HG02588 (cell line): ENCODE measurements around the gene LRRC3C.
A peak's percentile ranks its signal among the peaks of the same experiment; 100 is the strongest.

Experiments
- ATAC-seq: cut with Tn5 transposase; IDR thresholded peaks from one replicate; pipeline ENCODE4 v1.9.1; 2021; ENCODE audit warnings: mild to moderate bottlenecking, moderate library complexity; ENCODE audit not compliant: unreplicated experiment

LRRC3C gene

GRCh38 chr17:39974433-39974832 is 46.9 kb downstream of the LRRC3C start:
- no peak for ATAC-seq

- ATAC-seq, result no peak
Observed at GRCh38 chr17:39975801-39976200, 48.3 kb downstream of the LRRC3C start.

- ATAC-seq, result no peak
Observed at GRCh38 chr17:39979016-39979670, 51.6 kb downstream of the LRRC3C start.

GRCh38 chr17:39979893-39980350 is 52.4 kb downstream of the LRRC3C start:
- ATAC-seq, result peak; percentile 5

- peak; percentile 94 for ATAC-seq
Observed at GRCh38 chr17:39980351-39981206, 53.0 kb downstream of the LRRC3C start, which contains the start of gene PSMD3. PSMD3 (plus strand) TSS chr17:39980807; CDS start chr17:39980971, 164 bp downstream.

- no peak for ATAC-seq
Observed at GRCh38 chr17:39981207-39981741, 53.7 kb downstream of the LRRC3C start.

GRCh38 chr17:39981766-39982375 is 54.3 kb downstream of the LRRC3C start:
- no peak for ATAC-seq

GRCh38 chr17:39988206-39988810 is 60.8 kb downstream of the LRRC3C start:
- ATAC-seq, result no peak

DNA sequence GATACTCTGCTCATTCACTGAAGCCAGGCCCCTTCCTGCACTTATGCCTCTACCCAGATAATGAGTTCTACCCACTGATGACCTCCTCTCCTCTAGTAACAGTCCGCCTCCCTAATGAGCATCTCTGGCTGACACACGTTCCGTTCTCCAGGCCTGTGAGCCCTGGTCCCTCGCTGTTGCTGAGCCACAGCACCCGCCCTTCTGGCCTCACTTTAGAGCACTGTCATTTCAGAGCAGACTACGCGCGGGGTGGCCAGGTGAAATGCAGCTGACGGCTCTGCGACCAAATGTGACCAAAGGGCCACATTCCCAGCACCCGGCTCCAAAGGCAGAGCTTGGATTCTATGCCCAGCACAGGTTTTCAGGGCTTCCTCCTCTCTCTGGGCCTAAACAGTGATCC is 66.9 kb downstream of the LRRC3C start:
- ATAC-seq, result no peak
